ENCODE results near the gene BRD9.

GRCh38 chr5:888638-889035 lies 4.0 kb downstream of the BRD9 start:
- TF ChIP-seq CTCF (conservative IDR thresholded peaks at IDR 0.05 in 1 of 2, IDR thresholded peaks at IDR 0.05 in 1 of 2; ENCODE audit: extremely low read depth in 1 of 2, insufficient read depth in 1 of 2, low read depth in 1 of 2, low read length in 2 of 2) (no peak), EZH2 (IDR thresholded peaks at IDR 0.05; ENCODE audit: borderline replicate concordance, low read length) (no peak)

All from mammary epithelial cell (primary cell).